KOPT-K1 (cell line): ENCODE data around the gene ANKRD31.

Experiments used
- H3K27ac ChIP-seq: fragments of 200-600 bp; sonication (generic); 2 replicates; pipeline ENCODE4 v1.5.1; 2016; ENCODE audit warnings: antibody characterized with exemption, mild to moderate bottlenecking, low read depth, low read length; ENCODE audit not compliant: poor library complexity, severe bottlenecking
- H3K36me3 ChIP-seq: fragments of 200-600 bp; sonication (generic); 2 replicates; pipeline ENCODE4 v1.5.1; 2017; ENCODE audit warnings: antibody characterized with exemption, mild to moderate bottlenecking, low read length, moderate library complexity; ENCODE audit not compliant: insufficient read depth
- H3K9me3 ChIP-seq: fragments of 200-600 bp; sonication (generic); 2 replicates; pipeline ENCODE4 v1.5.1; 2017; ENCODE audit warnings: antibody characterized with exemption, low read length, mild to moderate bottlenecking; ENCODE audit not compliant: insufficient read depth, poor library complexity, severe bottlenecking

The ANKRD31 gene

GRCh38 chr5:75049456-75050351 lies 187.0 kb downstream of the ANKRD31 start:
- Histone ChIP-seq H3K27ac (no peak overlapping the region), H3K36me3 (no peaks in the 10 kb centered on the region), H3K9me3 (no peaks in the 10 kb centered on the region)

GRCh38 chr5:75048457-75048953 lies 188.2 kb downstream of the ANKRD31 start:
- Histone ChIP-seq H3K9me3 (no peaks in the 10 kb centered on the region), H3K27ac (no peak overlapping the region), H3K36me3 (no peaks in the 10 kb centered on the region)

GRCh38 chr5:75047356-75047755 lies 189.3 kb downstream of the ANKRD31 start:
- H3K36me3 ChIP-seq: no peaks in the 10 kb centered on the region
- no peaks in the 10 kb centered on the region for H3K9me3 ChIP-seq
- no peak overlapping the region for H3K27ac ChIP-seq

GRCh38 chr5:75046366-75047142 lies 190.1 kb downstream of the ANKRD31 start:
- no peak overlapping the region for H3K27ac ChIP-seq
- H3K9me3 ChIP-seq: no peaks in the 10 kb centered on the region
- no peaks in the 10 kb centered on the region for H3K36me3 ChIP-seq

GRCh38 chr5:75045071-75045470 lies 191.6 kb downstream of the ANKRD31 start:
- H3K27ac ChIP-seq: no peak overlapping the region
- no peaks in the 10 kb centered on the region for H3K9me3 ChIP-seq
- H3K36me3 ChIP-seq: no peaks in the 10 kb centered on the region

- Histone ChIP-seq H3K9me3 (no peaks in the 10 kb centered on the region), H3K27ac (no peak overlapping the region), H3K36me3 (no peaks in the 10 kb centered on the region)
Measured at GRCh38 chr5:75044406-75044805, 192.3 kb downstream of the ANKRD31 start.

- H3K36me3 ChIP-seq: no peaks in the 10 kb centered on the region
- H3K9me3 ChIP-seq: no peaks in the 10 kb centered on the region
- H3K27ac ChIP-seq: no peak overlapping the region
Measured at GRCh38 chr5:75043633-75044264, 192.9 kb downstream of the ANKRD31 start.

- H3K27ac ChIP-seq: no peak overlapping the region
- no peaks in the 10 kb centered on the region for H3K36me3 ChIP-seq
- H3K9me3 ChIP-seq: no peaks in the 10 kb centered on the region
Measured at GRCh38 chr5:75042522-75042921, 194.2 kb downstream of the ANKRD31 start.

GRCh38 chr5:75040973-75041372 lies 195.7 kb downstream of the ANKRD31 start:
- H3K36me3 ChIP-seq: no peaks in the 10 kb centered on the region

GRCh38 chr5:75037106-75037505 lies 199.6 kb downstream of the ANKRD31 start:
- no peak overlapping the region for H3K27ac ChIP-seq
- H3K9me3 ChIP-seq: no peaks in the 10 kb centered on the region
- H3K36me3 ChIP-seq: no peaks in the 10 kb centered on the region

More at GRCh38 chr5:75040973-75041372, 195.7 kb downstream of the ANKRD31 start:
- H3K27ac ChIP-seq: no peak overlapping the region
- no peaks in the 10 kb centered on the region for H3K9me3 ChIP-seq

GRCh38 chr5:75034137-75034739 lies 202.4 kb downstream of the ANKRD31 start:
- Histone ChIP-seq H3K27ac (peak overlapping the region; percentile 28), H3K36me3 (no peaks in the 10 kb centered on the region), H3K9me3 (no peaks in the 10 kb centered on the region)

GRCh38 chr5:75031366-75031765 lies 205.3 kb downstream of the ANKRD31 start:
- H3K9me3 ChIP-seq: no peaks in the 10 kb centered on the region
- no peak overlapping the region for H3K27ac ChIP-seq
- no peaks in the 10 kb centered on the region for H3K36me3 ChIP-seq

GRCh38 chr5:75028090-75028489 lies 208.6 kb downstream of the ANKRD31 start:
- H3K36me3 ChIP-seq: no peaks in the 10 kb centered on the region
- H3K27ac ChIP-seq: no peak overlapping the region
- H3K9me3 ChIP-seq: no peaks in the 10 kb centered on the region

GRCh38 chr5:75023368-75024159 lies 213.1 kb downstream of the ANKRD31 start:
- H3K27ac ChIP-seq: no peak overlapping the region
- no peaks in the 10 kb centered on the region for H3K36me3 ChIP-seq
- no peaks in the 10 kb centered on the region for H3K9me3 ChIP-seq
